ENCODE measurements around the gene ENO2. TPM values are rescaled to one million over a fixed set of nuclear protein-coding genes. Genes with fewer than 3 reads are reported as not detected.

Gene ENO2
- total RNA-seq, 1 experiment from 2014 or later: 166 TPM

DNA sequence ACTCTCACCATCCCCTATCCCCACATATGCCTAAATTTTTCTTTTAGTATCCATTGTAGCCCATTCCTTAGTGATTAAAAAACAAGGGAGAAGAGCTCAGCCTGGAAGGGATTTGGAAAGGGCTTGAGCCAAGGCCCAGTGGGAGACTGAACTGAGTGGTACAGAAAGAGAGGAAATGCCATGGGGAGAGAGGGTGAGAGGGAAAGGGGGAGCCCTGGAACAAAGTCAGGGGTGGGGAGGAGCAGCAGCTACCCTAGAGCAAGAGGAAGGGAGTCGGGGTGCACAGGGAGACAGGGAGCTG lies 10.8 kb downstream of the ENO2 start:
- H4K8ac ChIP-seq (replicated peaks; ENCODE audit: insufficient read length, low read depth, low read length): no peak overlapping the region
- H3K27me3 ChIP-seq (ENCODE audit: insufficient read depth, low read length): no peaks in the 10 kb centered on the region
- Mint-ChIP-seq H3K27ac (peak overlapping the region; percentile 98 to 100 (median 99)), H3K4me3 (peak overlapping the region; percentile 76 to 89), H3K27me3 (ENCODE audit: low read depth) (peaks cover 1% of the 10 kb centered on the region; the same call in 1 of the 2 replicates), H3K36me3 (ENCODE audit: insufficient read depth in 1 of 3, low read depth in 3 of 3) (peaks cover 15 to 44% (median 37%) of the 10 kb centered on the region in 3 experiments; a peak in 6 of 7 replicates), H3K9me3 (peaks cover 0 to 2% of the 10 kb centered on the region in 2 experiments; a peak in 1 of 5 replicates), H3K4me1 (peaks cover 55 to 58% of the 10 kb centered on the region in 2 experiments)
- no peak overlapping the region for H2AK5ac ChIP-seq (ENCODE audit: insufficient read length, low read length)
- H3K56ac ChIP-seq (ENCODE audit: insufficient read length, low read depth, low read length): no peak overlapping the region
- H3T11ph ChIP-seq (ENCODE audit: low read length): no peak overlapping the region
- DNase-seq: no peak
- H3K27ac ChIP-seq (ENCODE audit: insufficient read length, low read depth, low read length): peak overlapping the region; percentile 93
- H4K20me1 ChIP-seq (ENCODE audit: control insufficient read depth, insufficient read depth, insufficient read length): no peaks in the 10 kb centered on the region
- H3K23me2 ChIP-seq (ENCODE audit: insufficient read length, low read depth, low read length, poor library complexity, severe bottlenecking): peaks cover 30% of the 10 kb centered on the region
- H3K4me1 ChIP-seq (ENCODE audit: insufficient read depth, low read length): peaks cover 3% of the 10 kb centered on the region; the same call in 1 of the 2 replicates
- H3K23ac ChIP-seq (ENCODE audit: insufficient read length, low read depth, low read length): no peak overlapping the region
- no peak overlapping the region for H2AFZ ChIP-seq (ENCODE audit: low read length)
- H3K4me2 ChIP-seq (ENCODE audit: insufficient read depth, insufficient read length, low read length): peak overlapping the region; percentile 97
- H3K9ac ChIP-seq (ENCODE audit: extremely low read depth, insufficient read length, low read length): peak overlapping the region; percentile 14
- no CpG with 5 or more reads among the region's 1 CpG for WGBS (ENCODE audit: extremely low coverage, insufficient read length, low lambda C conversion rate)
- no peaks in the 10 kb centered on the region for H3K9me3 ChIP-seq (ENCODE audit: control insufficient read depth, low read depth, low read length)
- H2BK15ac ChIP-seq (ENCODE audit: low read depth, low read length): no peak overlapping the region
- H4K91ac ChIP-seq (ENCODE audit: insufficient read length, low read depth, low read length): no peak overlapping the region
- no peak overlapping the region for H2BK20ac ChIP-seq (ENCODE audit: low read depth, low read length, poor library complexity, severe bottlenecking)
- TF ChIP-seq, protein P1, sequence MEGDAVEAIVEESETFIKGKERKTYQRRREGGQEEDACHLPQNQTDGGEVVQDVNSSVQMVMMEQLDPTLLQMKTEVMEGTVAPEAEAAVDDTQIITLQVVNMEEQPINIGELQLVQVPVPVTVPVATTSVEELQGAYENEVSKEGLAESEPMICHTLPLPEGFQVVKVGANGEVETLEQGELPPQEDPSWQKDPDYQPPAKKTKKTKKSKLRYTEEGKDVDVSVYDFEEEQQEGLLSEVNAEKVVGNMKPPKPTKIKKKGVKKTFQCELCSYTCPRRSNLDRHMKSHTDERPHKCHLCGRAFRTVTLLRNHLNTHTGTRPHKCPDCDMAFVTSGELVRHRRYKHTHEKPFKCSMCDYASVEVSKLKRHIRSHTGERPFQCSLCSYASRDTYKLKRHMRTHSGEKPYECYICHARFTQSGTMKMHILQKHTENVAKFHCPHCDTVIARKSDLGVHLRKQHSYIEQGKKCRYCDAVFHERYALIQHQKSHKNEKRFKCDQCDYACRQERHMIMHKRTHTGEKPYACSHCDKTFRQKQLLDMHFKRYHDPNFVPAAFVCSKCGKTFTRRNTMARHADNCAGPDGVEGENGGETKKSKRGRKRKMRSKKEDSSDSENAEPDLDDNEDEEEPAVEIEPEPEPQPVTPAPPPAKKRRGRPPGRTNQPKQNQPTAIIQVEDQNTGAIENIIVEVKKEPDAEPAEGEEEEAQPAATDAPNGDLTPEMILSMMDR (conservative IDR thresholded peaks at IDR 0.05): no peak
- no peaks in the 10 kb centered on the region for H3K79me1 ChIP-seq (ENCODE audit: insufficient read depth, low read depth, low read length, poor library complexity, severe bottlenecking)
- no peak overlapping the region for H2BK12ac ChIP-seq (ENCODE audit: insufficient read length, low read depth, low read length)
- H3K4ac ChIP-seq (ENCODE audit: low read depth, low read length): no peak overlapping the region
- H2BK5ac ChIP-seq (ENCODE audit: insufficient read length, low read length): no peak overlapping the region
- peak overlapping the region; percentile 55; the same call in 1 of the 2 replicates for H3K14ac ChIP-seq (ENCODE audit: insufficient read depth, low read length)
- H4K5ac ChIP-seq (ENCODE audit: insufficient read length, low read depth, low read length): no peak overlapping the region
- peaks cover 18% of the 10 kb centered on the region; the same call in 1 of the 2 replicates for H3K79me2 ChIP-seq (ENCODE audit: insufficient read depth, low read length)
- H3K18ac ChIP-seq (ENCODE audit: insufficient read length, low read depth, low read length): peak overlapping the region; percentile 61
- H2BK120ac ChIP-seq (ENCODE audit: low read depth, low read length, poor library complexity, severe bottlenecking): no peak overlapping the region

Data from H9 (cell line).